NCI-H345 treated with DMSO at 0.1 percent for 48 hours (cell line): ENCODE data around the gene MAP4K5.

Source experiments
- DNase-seq: peaks from one replicate; lab custom pipeline; 2025; ENCODE audit not compliant: unreplicated experiment; lab: John Stamatoyannopoulos, UW

MAP4K5 gene

DNA sequence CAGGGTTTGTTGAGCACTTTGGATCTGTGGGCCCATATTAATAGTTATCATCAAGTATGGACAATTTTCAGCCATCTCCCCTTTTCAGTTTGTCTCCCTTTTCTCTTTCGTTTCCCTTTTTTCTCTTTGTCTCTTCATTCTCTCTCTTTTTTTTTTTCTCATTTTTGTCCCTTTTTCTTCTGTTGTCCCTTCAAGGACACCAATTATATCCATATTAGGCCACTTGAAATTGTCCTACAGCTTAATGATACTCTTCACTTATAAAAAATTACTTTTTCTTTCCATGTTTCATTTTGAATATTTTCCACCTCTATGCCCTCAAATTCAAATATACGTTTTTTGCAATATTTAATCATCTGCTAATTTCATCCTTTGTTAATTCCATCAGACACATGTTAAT is 53.3 kb downstream of the MAP4K5 start:
- DNase-seq: no peak

- no peak for DNase-seq
Measured at GRCh38 chr14:50477760-50478159, 54.6 kb downstream of the MAP4K5 start.

- no peak for DNase-seq
Measured at GRCh38 chr14:50476134-50476533, 56.2 kb downstream of the MAP4K5 start.

DNA sequence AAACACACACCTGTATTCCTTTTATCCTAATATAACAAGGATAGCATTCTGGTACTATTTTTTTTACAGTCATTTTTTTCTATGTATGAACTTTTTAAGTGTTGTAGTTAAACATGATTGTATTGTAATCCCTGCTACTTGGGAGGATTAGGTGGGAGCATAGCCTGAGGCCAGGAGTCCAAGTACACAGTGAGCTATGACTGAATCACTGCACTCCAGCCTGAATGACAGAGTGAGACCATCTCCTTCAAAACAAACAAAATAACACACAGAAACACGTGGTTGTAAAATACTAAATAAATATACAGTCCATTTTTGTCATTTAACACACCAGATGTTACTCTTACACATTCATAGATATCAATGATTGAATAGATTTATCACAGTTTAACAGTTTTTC is 56.9 kb downstream of the MAP4K5 start:
- DNase-seq: no peak

DNA sequence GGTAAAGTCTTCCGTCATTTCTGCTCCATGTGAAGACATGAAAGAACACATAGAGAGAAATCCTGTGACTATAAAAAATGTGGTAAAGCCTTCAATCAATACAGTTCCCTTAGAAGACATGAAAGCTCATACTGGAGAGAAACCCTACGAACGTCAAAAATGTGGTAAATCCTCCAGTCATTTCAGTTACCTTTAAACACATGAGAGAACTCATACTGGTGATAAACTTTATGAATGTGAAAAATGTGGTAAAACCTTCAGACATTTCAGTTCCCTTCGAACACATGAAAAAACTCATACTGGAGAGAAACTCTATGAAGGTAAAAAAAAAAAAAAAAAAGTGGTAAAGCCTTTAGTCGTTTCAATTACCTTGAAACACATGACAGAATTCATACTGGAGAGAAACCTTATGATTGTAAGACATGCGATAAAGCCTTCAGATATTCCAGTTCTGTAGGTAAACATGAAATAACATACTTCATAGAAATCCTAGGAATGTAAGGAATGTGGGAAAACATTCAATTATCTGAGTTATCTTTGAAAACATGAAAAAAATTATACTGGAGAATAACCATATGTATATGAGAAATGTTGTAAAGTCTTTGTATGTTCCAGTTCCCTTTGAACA is 60.4 kb downstream of the MAP4K5 start:
- DNase-seq: no peak

GRCh38 chr14:50469982-50470381 is 62.4 kb downstream of the MAP4K5 start:
- no peak for DNase-seq

DNA sequence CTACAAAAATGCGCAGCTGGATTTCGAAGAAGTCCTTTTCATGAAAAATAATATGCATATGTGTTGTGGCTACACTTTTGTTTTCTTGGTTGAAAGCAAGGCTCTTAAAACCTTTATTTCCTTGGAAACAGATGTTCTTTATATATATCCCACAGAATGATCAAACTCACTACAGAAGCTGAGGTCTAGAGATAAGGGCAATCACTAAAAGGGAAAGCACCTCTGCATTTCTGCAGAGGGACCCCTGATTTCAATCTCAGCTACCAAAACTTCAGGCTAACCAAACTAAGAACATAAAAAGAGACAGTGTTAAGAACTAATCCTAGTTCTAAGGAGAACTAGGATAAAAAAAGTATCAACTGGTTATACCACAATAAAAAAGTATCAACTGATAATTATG is 70.3 kb downstream of the MAP4K5 start:
- DNase-seq: no peak

DNA sequence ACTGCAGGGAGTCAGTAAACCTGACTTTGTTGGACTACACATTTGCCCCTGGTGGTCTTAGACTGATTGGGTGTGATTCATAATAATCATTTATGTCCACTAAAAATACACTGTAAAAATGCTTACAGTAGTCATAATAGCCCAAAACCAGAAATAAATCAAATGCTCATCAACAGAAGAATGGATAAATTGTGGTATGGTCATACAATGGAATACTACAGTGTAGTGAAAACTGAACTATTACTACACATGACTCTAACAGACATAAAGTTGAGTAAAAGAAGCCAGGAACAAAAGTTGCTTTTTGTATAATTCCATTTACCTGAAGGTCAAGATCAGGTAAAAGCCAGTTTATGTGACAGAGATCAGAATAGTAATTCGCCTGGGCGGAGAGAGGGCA is 78.5 kb downstream of the MAP4K5 start:
- no peak for DNase-seq

- no peak for DNase-seq
Measured at GRCh38 chr14:50452979-50453705, 79.2 kb downstream of the MAP4K5 start.

DNA sequence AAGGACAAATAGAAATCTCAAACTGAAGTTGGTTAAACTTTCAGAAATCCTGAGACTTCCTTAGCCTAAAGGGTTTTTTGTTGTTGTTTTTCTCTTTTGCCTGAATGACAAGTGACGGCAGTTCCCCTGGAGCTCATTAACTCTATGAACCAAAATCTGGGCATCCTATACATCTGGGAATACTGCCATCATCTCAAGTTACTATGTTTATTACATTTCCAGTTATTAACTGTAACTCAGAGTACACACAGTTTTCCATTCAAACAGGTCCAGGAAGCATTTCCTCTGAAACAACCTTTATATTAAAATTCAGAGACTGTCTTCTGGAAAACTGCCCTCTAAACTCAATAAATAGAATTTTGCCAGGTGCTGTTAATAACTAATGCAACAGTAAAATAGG is 80.1 kb downstream of the MAP4K5 start:
- no peak for DNase-seq

DNA sequence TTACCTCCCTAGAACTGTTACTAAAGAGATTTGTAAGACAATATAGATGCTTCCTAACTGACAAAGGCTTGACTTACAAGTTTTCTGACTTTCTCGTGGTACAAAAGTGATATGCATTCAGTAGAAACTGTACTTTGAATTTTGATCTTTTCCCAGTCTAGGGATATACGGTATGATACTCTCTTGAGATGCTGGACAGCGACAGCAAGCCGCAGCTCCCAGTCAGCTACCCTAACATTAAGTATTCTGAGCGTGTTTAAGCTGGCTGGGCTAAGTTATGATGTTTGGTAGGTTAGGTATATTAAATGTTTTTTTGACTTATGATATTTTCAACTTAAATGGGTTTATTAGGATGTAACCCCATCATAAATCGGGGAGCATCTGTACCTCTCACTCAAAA is 80.5 kb downstream of the MAP4K5 start:
- DNase-seq: no peak

- DNase-seq: no peak
Measured at GRCh38 chr14:50447461-50447860, 84.9 kb downstream of the MAP4K5 start.

GRCh38 chr14:50434528-50434927 is 97.8 kb downstream of the MAP4K5 start:
- DNase-seq: no peak

DNA sequence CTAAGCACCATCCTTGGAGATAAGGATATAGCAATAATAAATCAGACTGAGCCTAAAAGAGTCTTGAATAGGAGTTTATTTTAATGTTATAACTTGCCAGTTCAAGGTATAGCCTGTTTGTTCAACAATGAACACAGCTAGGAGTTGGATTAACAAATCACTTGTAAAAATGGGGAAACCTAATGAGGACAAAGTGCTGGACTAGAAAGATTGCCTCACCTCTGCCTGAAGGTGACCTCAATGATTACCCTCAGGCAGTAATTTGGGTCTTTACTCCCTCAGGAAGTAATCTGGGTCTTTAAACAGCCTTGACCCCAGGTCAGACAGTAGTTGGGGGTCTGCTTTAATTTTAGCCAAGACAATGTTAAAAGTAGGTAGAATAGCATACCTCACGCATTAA is 100.2 kb downstream of the MAP4K5 start:
- DNase-seq: no peak

GRCh38 chr14:50425816-50426215 is 106.6 kb downstream of the MAP4K5 start:
- DNase-seq: no peak

- no peak for DNase-seq
Measured at GRCh38 chr14:50425105-50425504, 107.3 kb downstream of the MAP4K5 start.

GRCh38 chr14:50423529-50423928 is 108.8 kb downstream of the MAP4K5 start:
- DNase-seq: no peak

GRCh38 chr14:50421499-50421898 is 110.9 kb downstream of the MAP4K5 start:
- DNase-seq: no peak

- no peak for DNase-seq
Measured at GRCh38 chr14:50417853-50418252, 114.5 kb downstream of the MAP4K5 start.

GRCh38 chr14:50410921-50411320 is 121.4 kb downstream of the MAP4K5 start:
- DNase-seq: no peak

DNA sequence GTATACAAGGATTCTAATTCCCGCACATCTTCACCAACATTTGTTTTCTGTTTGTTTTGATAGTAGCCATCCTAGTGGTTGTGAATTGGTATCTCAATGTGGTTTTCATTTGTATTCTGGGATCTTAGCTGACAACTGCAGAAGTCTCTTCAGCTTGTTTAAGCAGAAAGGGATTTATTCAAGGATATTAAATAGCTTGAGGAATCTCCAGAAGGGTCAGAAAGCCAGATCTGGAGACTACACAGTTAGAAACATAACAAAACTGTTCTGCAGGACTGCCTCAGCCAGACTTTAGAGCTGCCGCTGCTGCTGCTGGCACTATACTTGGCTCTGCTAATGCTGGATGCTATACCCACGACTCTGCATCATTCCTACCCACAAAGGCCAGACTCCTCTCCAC is 122.3 kb downstream of the MAP4K5 start:
- no peak for DNase-seq

DNA sequence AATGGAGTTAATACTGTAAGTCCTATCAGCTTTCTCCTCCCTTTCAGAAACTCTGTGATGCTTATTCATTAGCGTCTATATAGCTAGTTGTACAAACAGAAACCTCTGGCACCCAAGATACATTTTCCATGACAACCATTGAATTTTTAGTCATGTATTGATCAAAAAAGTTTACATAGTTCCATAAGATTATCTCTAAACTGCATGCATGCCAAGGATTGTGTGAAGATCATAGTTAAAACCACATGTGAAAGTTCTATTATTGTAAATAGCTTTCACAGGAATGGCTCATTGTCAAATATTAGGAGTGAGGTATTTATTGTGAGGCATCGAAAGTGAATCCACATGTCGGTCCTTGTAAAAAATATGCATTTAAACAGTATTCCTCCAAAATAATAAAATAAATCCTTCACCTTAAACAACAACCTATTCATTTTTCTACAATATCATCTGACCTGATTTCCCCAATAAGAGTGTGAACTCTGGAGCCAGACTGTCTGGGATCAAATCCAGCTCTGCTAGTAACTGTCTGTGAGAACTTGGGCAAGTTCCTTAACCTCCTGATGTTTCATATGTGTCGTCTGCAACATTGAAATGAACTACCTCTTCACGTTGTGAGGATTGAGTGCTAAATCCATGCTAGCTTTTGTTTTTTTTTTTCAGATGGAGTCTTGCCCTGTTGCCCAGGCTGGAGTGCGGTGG is 125.1 kb downstream of the MAP4K5 start:
- DNase-seq: no peak
